Parathyroid adenoma (tissue), 2 donors: ENCODE measurements around the gene PTPRF.

Experiments used
- H2AFZ ChIP-seq: fragments of 300-600 bp; sonication (generic); one replicate; pipeline ENCODE4 v1.7.0; 2017; ENCODE audit warnings: antibody characterized with exemption, mild to moderate bottlenecking
- H3K27ac ChIP-seq: fragments of 300-600 bp; sonication (generic); one replicate; pipeline ENCODE4 v1.7.0; 2017
- H3K27me3 ChIP-seq: fragments of 300-600 bp; sonication (generic); one replicate; pipeline ENCODE4 v1.7.0; 2017; ENCODE audit warnings: low read length; ENCODE audit not compliant: control insufficient read depth, insufficient read depth
- H3K36me3 ChIP-seq: fragments of 300-600 bp; sonication (generic); one replicate; pipeline ENCODE4 v1.7.0; 2017; ENCODE audit warnings: low read length; ENCODE audit not compliant: control insufficient read depth, insufficient read depth
- H3K4me1 ChIP-seq: fragments of 300-600 bp; sonication (generic); one replicate; pipeline ENCODE4 v1.7.0; 2017; ENCODE audit warnings: control low read depth
- H3K4me2 ChIP-seq: fragments of 300-600 bp; sonication (generic); one replicate; pipeline ENCODE4 v1.7.0; 2017; ENCODE audit warnings: low read length
- H3K4me3 ChIP-seq: fragments of 300-600 bp; sonication (generic); one replicate; pipeline ENCODE4 v1.7.0; 2017; ENCODE audit warnings: low read depth, low read length
- H3K79me2 ChIP-seq: fragments of 300-600 bp; sonication (generic); one replicate; pipeline ENCODE4 v1.7.0; 2017; ENCODE audit warnings: control low read depth
- H3K9ac ChIP-seq: fragments of 300-600 bp; sonication (generic); one replicate; pipeline ENCODE4 v1.7.0; 2017; ENCODE audit warnings: mild to moderate bottlenecking
- H3K9me3 ChIP-seq: fragments of 300-600 bp; sonication (generic); one replicate; pipeline ENCODE4 v1.7.0; 2017; ENCODE audit warnings: low read length; ENCODE audit not compliant: control insufficient read depth
- CTCF ChIP-seq: fragments of 300-600 bp; sonication (generic); IDR thresholded peaks from one replicate; pipeline ENCODE4 v1.7.0; 2017; ENCODE audit warnings: antibody characterized with exemption, mild to moderate bottlenecking
- donor health status: primary hyperparathyroidism.

Gene PTPRF

DNA sequence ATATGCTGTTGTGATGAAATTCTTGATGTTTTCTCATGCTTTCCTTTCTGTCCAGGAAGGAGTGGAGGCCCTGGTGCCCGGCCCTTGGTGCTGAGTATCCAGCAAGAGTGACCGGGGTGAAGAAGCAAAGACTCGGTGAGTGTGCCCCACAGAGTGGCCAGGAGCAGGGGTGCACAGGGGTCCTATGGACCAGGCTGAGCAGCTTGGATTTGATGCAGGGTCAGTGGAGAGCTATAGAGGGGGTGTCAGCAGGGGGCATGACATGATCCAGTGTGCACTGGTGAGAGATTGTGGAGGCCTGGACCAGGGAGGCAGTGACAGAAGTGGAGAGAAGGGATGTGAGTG lies 7.4 kb downstream of the PTPRF start:
- H3K36me3 ChIP-seq = no peaks in the 10 kb centered on the region
- H3K4me3 ChIP-seq = no peak overlapping the region
- H3K9me3 ChIP-seq = no peaks in the 10 kb centered on the region
- H3K27ac ChIP-seq = no peak overlapping the region
- no peak for TF ChIP-seq CTCF
- peaks cover 37% of the 10 kb centered on the region for H3K4me1 ChIP-seq
- H3K4me2 ChIP-seq = no peak overlapping the region
- no peak overlapping the region for H2AFZ ChIP-seq
- H3K79me2 ChIP-seq = no peaks in the 10 kb centered on the region
- no peaks in the 10 kb centered on the region for H3K27me3 ChIP-seq
- H3K9ac ChIP-seq = no peak overlapping the region

DNA sequence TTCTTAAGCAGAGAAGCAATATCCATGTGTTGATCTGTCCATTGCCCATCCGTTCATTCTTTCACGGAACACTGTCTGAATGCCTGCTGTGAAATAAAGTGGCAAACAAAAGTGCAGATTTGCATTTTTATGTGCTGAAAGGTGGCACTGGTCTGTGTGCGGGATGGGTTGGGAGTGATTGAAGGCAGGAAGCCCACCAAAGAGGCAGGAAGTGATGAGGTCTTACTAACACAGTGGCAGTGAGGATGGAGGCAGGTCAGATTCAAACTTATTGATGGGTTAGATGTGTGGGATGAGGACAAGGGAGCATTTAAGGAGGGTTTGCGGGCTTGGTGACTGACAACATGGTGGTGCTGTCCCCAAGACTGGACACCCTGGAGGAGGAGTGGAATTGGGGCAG lies 8.3 kb downstream of the PTPRF start:
- Histone ChIP-seq H3K4me2 (no peak overlapping the region), H3K4me3 (no peak overlapping the region), H3K27ac (no peak overlapping the region), H3K9ac (no peak overlapping the region), H3K36me3 (no peaks in the 10 kb centered on the region), H3K27me3 (no peaks in the 10 kb centered on the region), H3K9me3 (no peaks in the 10 kb centered on the region), H2AFZ (no peak overlapping the region), H3K4me1 (peaks cover 44% of the 10 kb centered on the region), H3K79me2 (no peaks in the 10 kb centered on the region)
- no peak for TF ChIP-seq CTCF

DNA sequence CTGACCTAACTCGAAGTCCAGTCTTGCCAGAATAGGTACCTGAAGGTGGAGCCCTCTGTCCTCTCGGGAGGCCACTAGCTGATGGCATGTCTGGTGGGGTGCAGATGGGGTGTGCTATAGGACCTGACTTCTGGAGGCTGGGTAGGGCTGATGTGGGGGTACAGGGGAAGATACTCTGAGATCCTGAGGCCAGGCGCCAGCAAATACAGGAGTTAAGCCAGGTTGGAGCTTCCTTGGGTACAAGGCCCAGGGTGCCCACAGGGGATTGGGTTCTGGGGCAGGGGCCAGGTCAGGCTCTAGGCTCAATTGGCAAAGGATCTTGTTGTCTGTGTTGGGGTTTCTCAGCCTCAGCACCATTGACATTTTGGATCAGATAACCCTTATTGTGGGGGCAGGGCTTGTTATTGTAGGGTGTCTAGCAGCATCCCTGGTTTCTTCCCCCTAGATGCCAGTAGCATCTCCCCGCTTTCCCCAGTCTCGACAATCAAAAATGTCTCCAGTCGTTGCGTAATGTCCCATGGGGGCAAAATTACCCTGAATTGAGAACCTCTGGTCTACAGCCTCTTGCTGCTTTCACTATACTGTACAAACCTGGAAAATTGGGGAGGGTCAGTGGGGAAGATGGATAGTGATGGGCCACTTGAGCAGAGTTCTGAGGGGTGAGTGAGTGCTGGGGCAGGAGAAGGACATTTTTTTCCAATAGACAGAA lies 9.2 kb downstream of the PTPRF start:
- Histone ChIP-seq H3K4me1 (peaks cover 47% of the 10 kb centered on the region), H2AFZ (no peak overlapping the region), H3K79me2 (no peaks in the 10 kb centered on the region), H3K27ac (peak overlapping the region; percentile 82), H3K9ac (no peak overlapping the region), H3K4me3 (no peak overlapping the region), H3K36me3 (no peaks in the 10 kb centered on the region), H3K4me2 (no peak overlapping the region), H3K27me3 (no peaks in the 10 kb centered on the region), H3K9me3 (no peaks in the 10 kb centered on the region)
- no peak for TF ChIP-seq CTCF

DNA sequence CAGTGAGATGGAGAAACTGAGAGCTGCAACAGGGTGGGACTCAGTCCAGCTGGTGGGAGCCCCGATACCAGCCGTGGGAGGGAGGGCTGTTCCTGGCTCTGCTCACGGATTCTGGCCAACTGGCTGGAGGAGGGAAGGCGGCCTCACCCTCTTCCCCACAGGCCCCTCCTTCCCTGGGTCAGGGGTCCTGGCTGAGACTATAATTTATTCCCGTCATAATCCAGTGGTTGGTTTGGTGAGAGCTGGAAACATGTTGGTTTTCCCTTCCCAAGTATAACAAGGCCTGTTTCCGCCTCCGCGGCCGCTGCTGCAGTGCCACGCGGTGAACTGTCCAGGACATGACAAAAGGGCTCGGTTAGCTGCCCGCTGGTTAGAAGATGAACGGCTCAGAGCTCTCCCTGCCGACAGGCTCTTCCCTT lies 10.0 kb downstream of the PTPRF start:
- Histone ChIP-seq H3K9ac (no peak overlapping the region), H3K36me3 (no peaks in the 10 kb centered on the region), H3K9me3 (no peaks in the 10 kb centered on the region), H3K27ac (peak overlapping the region; percentile 82), H2AFZ (peak overlapping the region; percentile 7), H3K79me2 (peaks cover 5% of the 10 kb centered on the region), H3K4me3 (no peak overlapping the region), H3K4me2 (no peak overlapping the region), H3K27me3 (no peaks in the 10 kb centered on the region), H3K4me1 (peaks cover 50% of the 10 kb centered on the region)
- TF ChIP-seq CTCF = no peak

- no peaks in the 10 kb centered on the region for H3K36me3 ChIP-seq
- H3K4me3 ChIP-seq = no peak overlapping the region
- peaks cover 7% of the 10 kb centered on the region for H3K79me2 ChIP-seq
- H3K4me1 ChIP-seq = peaks cover 49% of the 10 kb centered on the region
- no peaks in the 10 kb centered on the region for H3K9me3 ChIP-seq
- H3K27ac ChIP-seq = peak overlapping the region; percentile 82
- peak overlapping the region; percentile 7 for H2AFZ ChIP-seq
- no peak for TF ChIP-seq CTCF
- H3K4me2 ChIP-seq = peak overlapping the region; percentile 17
- H3K27me3 ChIP-seq = no peaks in the 10 kb centered on the region
- H3K9ac ChIP-seq = no peak overlapping the region
Observed at GRCh38 chr1:43541141-43541540, 10.5 kb downstream of the PTPRF start.
